Tibial nerve (tissue), 4 donors: Measurements from ENCODE around the gene METTL5.
A peak's percentile ranks its signal among the peaks of the same experiment; 100 is the strongest.

Source experiments
- EP300 ChIP-seq, 2 donors: sonication (generic); formaldehyde crosslinking; IDR thresholded peaks; one replicate each; pipeline ENCODE4 v1.6.1; 2017; ENCODE audit warnings: antibody characterized with exemption in 2 of 2, mild to moderate bottlenecking in 1 of 2
- TF ChIP-seq, protein P1 (sequence below), 5 experiments: fragments of 200-600 bp in 3 of 5; fragments of 450-650 bp in 2 of 5; sonication (generic) in 3 of 5; IDR thresholded peaks; one replicate each; pipeline ENCODE4 v1.5.1; 2016 to 2019; ENCODE audit warnings: antibody characterized with exemption in 5 of 5, mild to moderate bottlenecking in 3 of 5, moderate library complexity in 2 of 5

- TF ChIP-seq EP300 (IDR thresholded peaks at IDR 0.05), result peak in 1 of 2 donors; percentile 90
- TF ChIP-seq, protein P1, sequence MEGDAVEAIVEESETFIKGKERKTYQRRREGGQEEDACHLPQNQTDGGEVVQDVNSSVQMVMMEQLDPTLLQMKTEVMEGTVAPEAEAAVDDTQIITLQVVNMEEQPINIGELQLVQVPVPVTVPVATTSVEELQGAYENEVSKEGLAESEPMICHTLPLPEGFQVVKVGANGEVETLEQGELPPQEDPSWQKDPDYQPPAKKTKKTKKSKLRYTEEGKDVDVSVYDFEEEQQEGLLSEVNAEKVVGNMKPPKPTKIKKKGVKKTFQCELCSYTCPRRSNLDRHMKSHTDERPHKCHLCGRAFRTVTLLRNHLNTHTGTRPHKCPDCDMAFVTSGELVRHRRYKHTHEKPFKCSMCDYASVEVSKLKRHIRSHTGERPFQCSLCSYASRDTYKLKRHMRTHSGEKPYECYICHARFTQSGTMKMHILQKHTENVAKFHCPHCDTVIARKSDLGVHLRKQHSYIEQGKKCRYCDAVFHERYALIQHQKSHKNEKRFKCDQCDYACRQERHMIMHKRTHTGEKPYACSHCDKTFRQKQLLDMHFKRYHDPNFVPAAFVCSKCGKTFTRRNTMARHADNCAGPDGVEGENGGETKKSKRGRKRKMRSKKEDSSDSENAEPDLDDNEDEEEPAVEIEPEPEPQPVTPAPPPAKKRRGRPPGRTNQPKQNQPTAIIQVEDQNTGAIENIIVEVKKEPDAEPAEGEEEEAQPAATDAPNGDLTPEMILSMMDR (IDR thresholded peaks at IDR 0.05), result peak in 3 of 5 experiments; percentile 21 to 48 (median 26)
Measured at GRCh38 chr2:169827272-169828140, 2.8 kb upstream of the METTL5 start, which contains the start of gene UBR3.
